ENCODE results near the gene MKRN2.

MKRN2 gene, protein sequence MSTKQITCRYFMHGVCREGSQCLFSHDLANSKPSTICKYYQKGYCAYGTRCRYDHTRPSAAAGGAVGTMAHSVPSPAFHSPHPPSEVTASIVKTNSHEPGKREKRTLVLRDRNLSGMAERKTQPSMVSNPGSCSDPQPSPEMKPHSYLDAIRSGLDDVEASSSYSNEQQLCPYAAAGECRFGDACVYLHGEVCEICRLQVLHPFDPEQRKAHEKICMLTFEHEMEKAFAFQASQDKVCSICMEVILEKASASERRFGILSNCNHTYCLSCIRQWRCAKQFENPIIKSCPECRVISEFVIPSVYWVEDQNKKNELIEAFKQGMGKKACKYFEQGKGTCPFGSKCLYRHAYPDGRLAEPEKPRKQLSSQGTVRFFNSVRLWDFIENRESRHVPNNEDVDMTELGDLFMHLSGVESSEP

DNA sequence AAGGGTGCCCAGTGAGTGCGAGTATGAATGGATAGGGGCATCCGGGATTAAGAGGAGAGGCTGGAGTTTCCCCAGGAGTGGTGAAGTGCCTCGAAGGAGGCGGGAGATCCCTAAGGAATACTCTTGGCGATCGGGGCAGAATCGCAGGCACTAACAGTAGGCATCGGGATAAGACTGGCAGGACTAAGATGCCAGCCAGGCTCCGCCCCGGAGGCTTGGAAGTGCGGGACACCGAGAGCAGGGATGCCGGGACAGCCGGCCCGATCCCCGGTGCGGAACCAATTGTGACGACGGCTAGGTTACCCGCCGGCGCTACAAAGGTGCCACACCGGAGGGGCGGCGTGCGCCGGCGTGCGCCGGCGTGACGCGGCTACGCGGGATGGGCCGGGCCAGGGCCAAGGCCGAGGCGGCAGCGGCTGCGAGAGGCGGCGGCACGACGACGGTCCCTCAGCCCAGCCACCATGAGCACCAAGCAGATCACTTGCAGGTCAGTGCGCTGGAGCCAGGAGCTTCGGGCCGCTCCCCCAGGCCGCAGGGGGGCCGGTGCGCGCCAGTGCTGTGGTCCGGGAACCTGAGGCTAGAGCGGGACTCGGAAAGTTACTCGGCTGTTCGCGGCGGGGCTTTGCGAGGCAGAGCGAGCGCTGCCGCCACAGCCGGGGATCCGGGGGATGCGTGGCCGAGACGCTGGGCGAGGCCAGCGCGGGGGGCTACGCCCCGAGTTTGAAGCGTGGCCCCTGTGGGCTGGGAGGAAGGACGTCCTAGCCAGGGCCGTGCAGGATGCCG lies at the start of gene MKRN2:
TSS of gene MKRN2 (plus strand) at position 398 of the 783 bp plus-strand sequence. CDS start at position 462, 64 bp downstream.
- in situ Hi-C loops (cut with HindIII; ENCODE audit: low pct_unique_long_range_greater_than_20kb, low sequenced_read_pairs) = no loop called here
- peak; percentile 77 to 95 for DNase-seq (ENCODE audit: low read depth in 1 of 2, low spot score in 1 of 2)
- no peak for TF ChIP-seq JUND (IDR thresholded peaks at IDR 0.05; ENCODE audit: low read depth)

DNA sequence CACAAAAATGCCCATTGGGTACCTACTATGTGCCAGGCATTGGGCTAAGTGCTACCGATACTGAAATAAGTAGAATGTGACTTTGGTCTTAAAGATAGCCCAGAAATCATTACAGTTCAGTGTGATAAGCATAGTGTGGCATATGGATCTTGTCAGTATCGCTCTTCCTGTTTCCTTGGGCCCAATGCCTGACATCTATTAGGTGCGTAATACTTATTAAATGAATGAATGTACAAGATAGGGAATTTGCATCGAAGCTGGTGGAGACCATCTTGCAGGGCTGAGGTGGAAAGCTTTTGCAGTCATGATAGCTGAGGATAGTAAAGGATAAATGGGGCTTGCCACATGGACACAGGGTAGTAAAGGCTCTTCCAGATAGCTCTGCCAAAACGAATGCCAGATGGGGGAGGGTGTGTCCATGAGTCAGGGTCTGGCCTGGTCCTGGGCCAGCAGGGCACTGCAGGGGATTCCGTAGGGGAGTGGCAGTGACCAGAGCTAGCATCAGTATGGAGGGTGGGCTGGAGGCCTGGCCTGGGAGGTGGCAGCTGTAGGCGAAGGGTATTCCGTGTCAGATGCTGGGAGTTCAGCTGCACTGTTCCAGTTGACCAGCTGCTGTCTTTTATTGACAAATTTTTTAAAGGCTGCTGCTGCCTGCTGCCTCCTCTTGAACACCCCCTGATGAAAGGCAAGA lies 49.2 kb upstream of the MKRN2 start:
- no peak for TF ChIP-seq JUND (IDR thresholded peaks at IDR 0.05; ENCODE audit: low read depth)
- no peak for DNase-seq (ENCODE audit: low read depth in 1 of 2, low spot score in 1 of 2)
- in situ Hi-C loops (cut with HindIII; ENCODE audit: low pct_unique_long_range_greater_than_20kb, low sequenced_read_pairs) = no loop called here

DNA sequence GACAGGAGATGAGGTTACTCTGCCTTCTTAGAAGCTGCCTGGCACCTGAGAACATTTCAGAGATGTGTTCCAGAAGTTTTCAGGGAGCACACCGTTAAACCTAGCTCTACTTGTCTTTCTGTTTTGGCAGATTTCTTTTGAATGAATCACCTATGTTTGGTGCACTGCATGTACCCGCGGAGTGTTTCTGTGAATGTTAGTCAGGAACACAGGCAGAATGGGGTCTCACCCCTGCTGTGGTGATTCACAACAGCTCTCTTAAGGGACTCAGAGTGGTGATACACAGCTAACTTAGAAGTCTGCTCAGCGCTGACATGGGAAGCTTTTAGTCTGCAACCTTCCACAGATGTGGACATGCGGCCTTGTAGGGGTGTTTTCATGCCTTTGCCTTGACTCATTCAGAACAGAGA lies 48.6 kb upstream of the MKRN2 start:
- TF ChIP-seq JUND (IDR thresholded peaks at IDR 0.05; ENCODE audit: low read depth) = no peak
- DNase-seq (ENCODE audit: low read depth in 1 of 2, low spot score in 1 of 2) = no peak
- in situ Hi-C loops (cut with HindIII; ENCODE audit: low pct_unique_long_range_greater_than_20kb, low sequenced_read_pairs) = no loop called here

DNA sequence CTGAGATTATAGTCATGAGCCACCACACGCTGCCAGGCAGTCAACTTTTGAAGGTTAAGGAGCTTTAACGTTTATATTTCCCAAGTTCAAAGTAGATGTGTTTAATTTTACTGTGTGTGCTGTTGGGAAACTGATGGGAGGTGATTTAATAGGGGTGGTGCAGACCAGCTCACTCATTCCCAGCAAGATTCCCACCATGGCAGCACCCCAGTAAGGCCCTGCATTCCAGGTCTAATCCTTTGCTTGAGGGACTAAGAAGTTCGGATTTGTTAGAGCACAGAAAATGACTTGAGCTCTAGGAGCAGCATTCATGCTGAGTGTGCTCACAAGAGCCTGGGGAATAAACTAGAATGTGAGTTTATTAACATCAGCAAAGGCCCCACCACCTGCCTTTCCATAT lies 47.4 kb upstream of the MKRN2 start:
- DNase-seq (ENCODE audit: low read depth in 1 of 2, low spot score in 1 of 2) = no peak
- no peak for TF ChIP-seq JUND (IDR thresholded peaks at IDR 0.05; ENCODE audit: low read depth)
- in situ Hi-C loops (cut with HindIII; ENCODE audit: low pct_unique_long_range_greater_than_20kb, low sequenced_read_pairs) = no loop called here

DNA sequence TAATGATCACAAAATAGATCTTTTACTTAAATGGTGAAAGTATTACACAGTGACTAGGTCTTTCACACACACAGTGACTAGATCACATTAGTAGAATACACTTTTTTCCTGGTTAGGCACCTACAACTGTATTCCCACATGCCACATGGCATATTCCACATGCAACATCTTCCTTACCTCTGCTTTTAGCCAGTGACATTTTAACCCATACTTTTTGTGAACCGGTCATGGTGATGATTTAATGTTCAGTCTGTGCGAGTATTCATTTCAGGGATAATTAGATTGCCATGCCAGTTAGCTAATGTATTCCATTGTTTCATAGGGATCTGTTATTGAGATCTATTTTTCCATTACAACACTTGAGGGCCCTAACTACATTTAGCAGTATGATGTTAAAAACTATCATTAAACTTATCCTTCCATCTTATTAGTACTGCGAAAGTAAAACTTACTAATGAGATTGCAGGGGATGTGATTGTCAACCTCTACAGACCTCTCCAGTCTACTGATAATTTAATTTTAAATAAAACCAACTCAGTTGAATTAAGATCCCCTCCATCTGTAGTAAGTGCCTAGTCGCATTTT lies 44.3 kb upstream of the MKRN2 start:
- DNase-seq (ENCODE audit: low read depth in 1 of 2, low spot score in 1 of 2) = no peak
- TF ChIP-seq JUND (IDR thresholded peaks at IDR 0.05; ENCODE audit: low read depth) = no peak
- in situ Hi-C loops (cut with HindIII; ENCODE audit: low pct_unique_long_range_greater_than_20kb, low sequenced_read_pairs) = no loop called here

DNA sequence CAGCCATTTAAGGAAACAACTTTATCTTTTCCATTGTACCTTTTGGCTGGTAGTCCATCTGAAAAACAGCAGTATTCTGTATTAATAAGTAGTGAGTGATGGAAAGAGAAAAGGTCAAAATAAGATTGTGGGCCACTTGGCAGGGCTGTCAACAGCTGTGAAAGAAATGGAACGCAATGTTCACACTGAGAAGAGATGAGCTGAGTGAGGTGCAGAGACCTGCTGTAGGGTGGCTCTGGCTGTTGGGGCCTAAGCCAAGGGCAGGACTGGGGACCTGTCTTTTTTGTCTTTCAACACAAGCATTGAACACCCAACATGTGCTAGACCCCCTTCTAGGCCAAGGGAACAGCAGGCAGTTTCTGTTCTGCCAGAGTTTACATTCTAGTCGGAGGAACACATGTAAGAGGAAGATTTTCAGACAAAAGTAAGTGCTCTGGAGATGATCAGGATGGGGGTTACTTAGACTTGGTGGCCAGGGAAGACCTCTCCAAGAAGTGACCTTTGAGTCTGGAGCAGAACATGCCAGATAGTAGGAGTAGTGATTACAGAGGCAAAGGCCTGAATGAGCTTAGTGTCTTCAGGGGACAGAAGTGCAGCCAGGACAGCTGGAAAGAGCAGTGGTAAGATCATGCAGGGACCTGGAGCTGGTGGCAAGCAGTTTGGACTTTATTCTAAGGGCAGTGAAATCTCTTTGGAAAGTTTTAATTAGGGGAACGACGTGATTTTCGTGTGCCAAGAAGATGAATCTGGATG lies 43.0 kb upstream of the MKRN2 start:
- no peak for DNase-seq (ENCODE audit: low read depth in 1 of 2, low spot score in 1 of 2)
- no peak for TF ChIP-seq JUND (IDR thresholded peaks at IDR 0.05; ENCODE audit: low read depth)
- in situ Hi-C loops (cut with HindIII; ENCODE audit: low pct_unique_long_range_greater_than_20kb, low sequenced_read_pairs) = no loop called here

DNA sequence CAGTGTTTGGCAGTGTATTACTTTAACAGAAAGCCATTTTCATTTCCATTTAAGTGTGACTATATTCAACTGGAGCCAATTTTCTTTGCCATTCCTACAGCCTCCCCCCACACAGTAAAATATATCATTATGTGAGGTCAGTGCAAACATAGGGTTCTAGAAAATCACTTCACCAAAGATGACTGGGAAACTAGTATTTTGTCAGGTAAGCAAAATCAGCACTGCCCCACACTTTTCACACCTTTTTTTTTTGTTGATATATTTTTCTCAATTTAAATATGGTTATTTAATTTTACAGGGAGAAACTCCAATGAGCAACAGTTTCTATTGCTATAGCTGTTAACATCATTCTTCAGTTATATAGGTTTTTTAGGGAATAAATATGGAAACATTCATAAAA lies 41.3 kb upstream of the MKRN2 start:
- no peak for DNase-seq (ENCODE audit: low read depth in 1 of 2, low spot score in 1 of 2)
- in situ Hi-C loops (cut with HindIII; ENCODE audit: low pct_unique_long_range_greater_than_20kb, low sequenced_read_pairs) = no loop called here

DNA sequence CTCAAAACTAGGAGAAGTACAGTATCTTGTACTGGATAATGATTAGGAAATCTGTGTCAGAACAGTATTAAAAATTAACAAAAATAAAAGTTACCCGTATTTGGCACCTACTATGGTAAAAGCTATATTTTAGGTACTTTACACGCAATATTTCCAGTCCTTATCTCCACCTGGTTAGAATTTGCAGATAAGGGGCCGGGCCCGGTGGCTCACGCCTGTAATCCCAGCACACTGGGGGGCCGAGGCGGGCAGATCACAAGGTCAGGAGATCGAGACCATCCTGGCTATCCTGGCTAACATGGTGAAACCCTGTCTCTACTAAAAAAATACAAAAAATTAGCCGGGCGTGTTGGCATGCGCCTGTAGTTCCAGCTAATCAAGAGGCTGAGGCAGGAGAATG lies 40.0 kb upstream of the MKRN2 start:
- TF ChIP-seq JUND (IDR thresholded peaks at IDR 0.05; ENCODE audit: low read depth) = no peak
- in situ Hi-C loops (cut with HindIII; ENCODE audit: low pct_unique_long_range_greater_than_20kb, low sequenced_read_pairs) = no loop called here
- no peak for DNase-seq (ENCODE audit: low read depth in 1 of 2, low spot score in 1 of 2)

More for the DNA sequence above, 41.3 kb upstream of the MKRN2 start:
- TF ChIP-seq JUND (IDR thresholded peaks at IDR 0.05; ENCODE audit: low read depth) = no peak

DNA sequence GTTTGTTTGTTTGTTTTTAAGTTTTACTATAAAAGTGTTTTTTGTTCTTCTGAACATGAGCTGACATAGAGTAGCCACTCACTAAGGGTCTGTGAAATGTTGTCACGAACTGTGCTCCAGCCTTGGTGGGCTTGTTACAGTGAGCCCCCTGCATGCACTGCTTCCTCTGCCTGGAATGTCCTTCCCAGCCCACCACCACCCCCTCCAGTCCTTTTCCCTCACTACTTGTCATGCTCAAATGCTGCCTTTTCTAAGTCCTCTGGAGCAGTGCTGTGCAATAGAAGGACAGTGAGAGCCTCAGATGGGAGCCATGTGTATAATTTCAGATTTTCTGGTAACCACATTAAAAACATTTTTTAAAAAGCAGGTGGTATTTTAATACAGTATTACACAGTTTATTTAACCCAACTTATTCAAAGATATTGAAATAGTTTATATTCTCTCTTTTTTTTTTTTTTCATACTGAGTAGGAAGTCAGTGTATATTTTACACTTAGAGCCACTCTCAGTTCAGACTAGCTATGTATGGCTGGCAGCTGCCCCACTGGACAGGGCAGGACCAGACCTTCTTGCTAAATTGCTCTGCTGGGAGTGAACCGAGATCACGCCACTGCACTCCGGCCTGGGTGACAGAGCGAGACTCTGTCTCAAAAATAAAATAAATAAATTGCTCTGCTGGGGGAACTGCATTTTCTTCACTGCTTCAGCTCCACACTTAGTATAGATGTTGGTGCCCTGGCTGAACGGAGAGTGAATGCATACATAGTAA lies 38.4 kb upstream of the MKRN2 start:
- no peak for TF ChIP-seq JUND (IDR thresholded peaks at IDR 0.05; ENCODE audit: low read depth)
- DNase-seq (ENCODE audit: low read depth in 1 of 2, low spot score in 1 of 2) = no peak
- in situ Hi-C loops (cut with HindIII; ENCODE audit: low pct_unique_long_range_greater_than_20kb, low sequenced_read_pairs) = no loop called here

DNA sequence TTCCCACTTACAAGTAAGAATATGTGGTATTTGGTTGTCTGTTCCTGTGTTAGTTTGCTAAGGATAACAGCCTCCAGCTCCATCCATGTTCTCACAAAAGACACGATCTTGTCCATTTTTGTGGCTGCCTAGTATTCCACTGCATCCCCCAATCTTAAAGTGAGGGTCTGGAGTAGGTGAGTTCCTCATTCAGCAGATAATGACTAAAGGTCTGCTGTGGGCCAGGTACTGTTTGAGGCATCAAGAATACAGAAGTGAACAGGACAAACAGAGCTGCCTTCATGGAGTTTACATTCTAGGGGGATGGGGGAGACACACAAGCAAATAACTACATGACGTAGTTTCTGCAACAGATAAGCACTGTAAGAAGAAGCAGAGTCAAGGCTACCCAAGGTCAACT lies 35.9 kb upstream of the MKRN2 start:
- no peak for DNase-seq (ENCODE audit: low read depth in 1 of 2, low spot score in 1 of 2)
- in situ Hi-C loops (cut with HindIII; ENCODE audit: low pct_unique_long_range_greater_than_20kb, low sequenced_read_pairs) = no loop called here
- TF ChIP-seq JUND (IDR thresholded peaks at IDR 0.05; ENCODE audit: low read depth) = no peak

DNA sequence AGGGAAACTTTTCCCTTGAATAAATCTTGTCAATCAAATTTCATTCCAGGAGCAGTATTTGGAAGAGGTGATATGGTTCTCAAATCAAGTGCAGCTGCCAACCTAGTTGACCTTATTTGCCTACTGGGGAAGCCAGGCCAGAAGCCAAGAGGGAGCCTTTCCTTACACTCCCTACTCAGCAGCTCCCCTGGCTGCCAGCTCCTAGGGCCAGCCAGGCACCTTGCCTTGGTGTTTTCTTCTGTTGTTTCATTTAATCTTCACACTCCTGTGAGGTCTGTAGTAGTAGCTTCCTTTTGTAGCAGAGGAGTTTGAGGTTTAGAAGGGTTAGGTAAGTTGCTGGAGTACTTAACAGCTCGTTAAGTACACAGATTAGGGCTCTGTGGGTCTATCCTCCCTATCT lies 34.2 kb upstream of the MKRN2 start:
- TF ChIP-seq JUND (IDR thresholded peaks at IDR 0.05; ENCODE audit: low read depth) = no peak
- in situ Hi-C loops (cut with HindIII; ENCODE audit: low pct_unique_long_range_greater_than_20kb, low sequenced_read_pairs) = no loop called here
- no peak for DNase-seq (ENCODE audit: low read depth in 1 of 2, low spot score in 1 of 2)

All from T47D (cell line).